SK-N-SH (cell line): ENCODE results near the gene IL20. TPM values are rescaled to one million over a fixed set of nuclear protein-coding genes. Genes with fewer than 3 reads are reported as not detected.

Source experiments
- CTCF ChIA-PET: fragments of 300-600, 350-600 bp; formaldehyde crosslinking; extraction: SDS; loops from one replicate; lab custom pipeline; 2021; lab: Yijun Ruan, JAX
- POLR2A ChIA-PET: fragments of 350-600 bp; sonication (Branson Sonifier 250); formaldehyde crosslinking; extraction: SDS; loops from one replicate; lab custom pipeline; 2020; ENCODE audit warnings: antibody characterized with exemption, inconsistent platforms; lab: Yijun Ruan, JAX
- DNase-seq: peaks from one replicate; pipeline ENCODE4 v3.0.0; 2012
- H2AFZ ChIP-seq: fragments of 200-600 bp; sonication (generic); 2 replicates; pipeline ENCODE4 v1.8.1; 2016; ENCODE audit warnings: antibody characterized with exemption, mild to moderate bottlenecking, low read depth
- H3F3A ChIP-seq: fragments of 200-600 bp; sonication (generic); replicated peaks from 2 replicates; pipeline ENCODE3; 2016; ENCODE audit warnings: antibody characterized with exemption, mild to moderate bottlenecking; ENCODE audit not compliant: insufficient read depth
- H3K27ac ChIP-seq, 2 experiments: fragments of 200-500 bp in 1 of 2; fragments of 200-600 bp in 1 of 2; sonication (Bioruptor generic) in 1 of 2; sonication (generic), shearing (Covaris generic) in 1 of 2; 2 replicates each; pipeline versions ENCODE4 v1.5.1 to v1.6.1; 2014 to 2016; ENCODE audit warnings: low read depth in 2 of 2, inconsistent platforms in 1 of 2, low read length in 1 of 2, mild to moderate bottlenecking in 1 of 2, mixed read lengths in 1 of 2
- H3K27me3 ChIP-seq: fragments of 200-600 bp; sonication (generic), shearing (Covaris generic); 2 replicates; pipeline ENCODE4 v1.6.1; 2016; ENCODE audit warnings: mixed run types; ENCODE audit not compliant: insufficient read depth
- H3K36me3 ChIP-seq, 2 experiments: fragments of 200-500 bp in 1 of 2; fragments of 200-600 bp in 1 of 2; sonication (Bioruptor generic) in 1 of 2; sonication (generic) in 1 of 2; replicated peaks in 1 of 2; 2 replicates each; pipeline versions ENCODE3 to v1.5.1; 2014 to 2016; ENCODE audit warnings: low read length in 1 of 2, mild to moderate bottlenecking in 1 of 2; ENCODE audit not compliant: insufficient read depth in 2 of 2, control insufficient read depth in 1 of 2
- H3K4me1 ChIP-seq, 2 experiments: fragments of 200-500 bp in 1 of 2; fragments of 200-600 bp in 1 of 2; sonication (Bioruptor generic) in 1 of 2; sonication (generic), shearing (Covaris generic) in 1 of 2; 2 replicates each; pipeline versions ENCODE4 v1.5.1 to v1.6.1; 2014 to 2016; ENCODE audit warnings: low read depth in 1 of 2, low read length in 1 of 2, mixed run types in 1 of 2; ENCODE audit not compliant: insufficient read depth in 2 of 2, control insufficient read depth in 1 of 2
- H3K4me2 ChIP-seq: fragments of 200-600 bp; sonication (generic), shearing (Covaris generic); 2 replicates; pipeline ENCODE4 v1.6.1; 2017; ENCODE audit warnings: mixed run types
- H3K4me3 ChIP-seq, 2 experiments: fragments of 200-500 bp in 1 of 2; fragments of 200-600 bp in 1 of 2; sonication (Bioruptor generic) in 1 of 2; sonication (generic), shearing (Covaris generic) in 1 of 2; 2 replicates each; pipeline versions ENCODE4 v1.5.1 to v1.8.1; 2014 to 2016; ENCODE audit warnings: low read depth in 2 of 2, inconsistent platforms in 1 of 2, low read length in 1 of 2, mild to moderate bottlenecking in 1 of 2, mixed read lengths in 1 of 2, moderate library complexity in 1 of 2
- H3K79me2 ChIP-seq: fragments of 200-600 bp; sonication (generic); 2 replicates; pipeline ENCODE4 v1.8.1; 2017; ENCODE audit warnings: mild to moderate bottlenecking; ENCODE audit not compliant: insufficient read depth
- H3K9ac ChIP-seq: fragments of 200-600 bp; sonication (generic); 2 replicates; pipeline ENCODE4 v1.6.1; 2017; ENCODE audit warnings: mixed run types
- H3K9me2 ChIP-seq: fragments of 200-600 bp; sonication (generic); 2 replicates; pipeline ENCODE4 v1.6.1; 2017; ENCODE audit warnings: mixed run types
- H3K9me3 ChIP-seq: fragments of 200-600 bp; sonication (generic); 2 replicates; pipeline ENCODE4 v1.6.1; 2017; ENCODE audit warnings: mixed run types, mild to moderate bottlenecking, moderate library complexity
- H4K20me1 ChIP-seq: fragments of 200-600 bp; sonication (generic); 2 replicates; pipeline ENCODE4 v1.6.1; 2017; ENCODE audit warnings: mild to moderate bottlenecking, mixed run types; ENCODE audit not compliant: insufficient read depth
- EZH2phosphoT487 ChIP-seq: fragments of 200-600 bp; sonication (generic); IDR thresholded peaks from 2 replicates; pipeline ENCODE4 v1.6.1; 2017; ENCODE audit warnings: low read depth, mixed run types, mild to moderate bottlenecking, antibody characterized with exemption, moderate library complexity, borderline replicate concordance
- FOXM1 ChIP-seq: IDR thresholded peaks from 2 replicates; pipeline ENCODE4 v1.4.0; 2012; ENCODE audit warnings: low read depth, mild to moderate bottlenecking
- GATA2 ChIP-seq: sonication (generic); formaldehyde crosslinking; IDR thresholded peaks from 2 replicates; pipeline ENCODE4 v1.5.0; 2020; ENCODE audit warnings: mild to moderate bottlenecking, missing genetic modification reagents
- JUND ChIP-seq: IDR thresholded peaks from 2 replicates; pipeline ENCODE4 v1.4.0; 2012
- MEF2A ChIP-seq: IDR thresholded peaks from 2 replicates; pipeline ENCODE4 v1.4.0; 2012; ENCODE audit warnings: low read depth, borderline replicate concordance
- RAD21 ChIP-seq: IDR thresholded peaks from 2 replicates; pipeline ENCODE4 v1.6.1; 2012; ENCODE audit warnings: mild to moderate bottlenecking, low read length
- RCOR1 ChIP-seq: fragments of 150-350 bp; IDR thresholded peaks from 2 replicates; pipeline ENCODE4 v1.6.1; 2017; ENCODE audit warnings: antibody characterized with exemption, low read length
- REST ChIP-seq: IDR thresholded peaks from 2 replicates; pipeline ENCODE4 v1.6.1; 2012; ENCODE audit warnings: mild to moderate bottlenecking, low read depth, low read length, moderate library complexity
- RXRA ChIP-seq: IDR thresholded peaks from 2 replicates; pipeline ENCODE4 v1.4.0; 2012; ENCODE audit warnings: low read depth, mild to moderate bottlenecking, borderline replicate concordance
- SIN3A ChIP-seq: IDR thresholded peaks from 2 replicates; pipeline ENCODE4 v1.6.1; 2012; ENCODE audit warnings: low read depth, mild to moderate bottlenecking, low read length, moderate library complexity, borderline replicate concordance
- SMC3 ChIP-seq: IDR thresholded peaks from 2 replicates; pipeline ENCODE4 v1.6.1; 2012; ENCODE audit warnings: low read depth, low read length, improper control_type of control experiment
- WGBS: methylation state at CpG from one replicate; pipeline ENCODE4 v1.1.6; 2017; ENCODE audit warnings: low lambda C conversion rate; 5-methylcytosine and 5-hydroxymethylcytosine counted together
- polyA plus RNA-seq, 3 experiments: library from polyadenylated mRNA; depleted of rRNA; stranded (reverse); fragments of >200 nt; gene quantifications; 2 replicates each; pipeline ENCODE4 v1.2.3, GENCODE V29; 2012
- TF ChIP-seq, protein P1 (sequence below): fragments of 150-350 bp; IDR thresholded peaks from 2 replicates; pipeline ENCODE4 v1.6.1; 2017; ENCODE audit warnings: antibody characterized with exemption, low read length, low read depth, borderline replicate concordance
- TF ChIP-seq, protein P2 (sequence below): IDR thresholded peaks from 2 replicates; pipeline ENCODE4 v1.4.0; 2012; ENCODE audit warnings: low read depth
- TF ChIP-seq, protein P3 (sequence below): fragments of 150-350 bp; IDR thresholded peaks from 2 replicates; pipeline ENCODE4 v1.6.1; 2016; ENCODE audit warnings: mild to moderate bottlenecking, low read depth, low read length
- TF ChIP-seq, protein P4 (sequence below): IDR thresholded peaks from 2 replicates; pipeline ENCODE4 v1.4.0; 2012; ENCODE audit warnings: low read depth, borderline replicate concordance
- TF ChIP-seq, protein P5 (sequence below): IDR thresholded peaks from 2 replicates; pipeline ENCODE4 v1.4.0; 2012; ENCODE audit warnings: low read depth, borderline replicate concordance

Gene IL20
- polyA plus RNA-seq, 1 of the 3 experiments (the other 2 are of a cell fraction) = not detected

GRCh38 chr1:206892351-206892984 lies 27.0 kb downstream of the IL20 start:
- no peak for DNase-seq
- no peak overlapping the region for H3K27ac ChIP-seq
- POLR2A ChIA-PET = no interaction called here

More at GRCh38 chr1:206892351-206892984, 27.0 kb downstream of the IL20 start:
- no peak overlapping the region for H2AFZ ChIP-seq
- H3K9me3 ChIP-seq = no peaks in the 10 kb centered on the region
- CTCF ChIA-PET = interaction anchor here (0.9 to 5.9 kb wide), 7 partner anchors 20 to 166 kb away, joined by 3 to 32 read pairs (median 5); partner anchors contain the start of gene IL20
- no peak overlapping the region for H3K4me3 ChIP-seq
- no peaks in the 10 kb centered on the region for H3K9me2 ChIP-seq
- WGBS = 78% methylated on average over 3 of the region's 3 CpGs
- no peak overlapping the region for H3K4me2 ChIP-seq
- H3K9ac ChIP-seq = no peak overlapping the region
- H3K36me3 ChIP-seq = no peaks in the 10 kb centered on the region
- no peaks in the 10 kb centered on the region for H3K79me2 ChIP-seq
- no peaks in the 10 kb centered on the region for H3F3A ChIP-seq
- no peaks in the 10 kb centered on the region for H4K20me1 ChIP-seq
- TF ChIP-seq, protein P1, sequence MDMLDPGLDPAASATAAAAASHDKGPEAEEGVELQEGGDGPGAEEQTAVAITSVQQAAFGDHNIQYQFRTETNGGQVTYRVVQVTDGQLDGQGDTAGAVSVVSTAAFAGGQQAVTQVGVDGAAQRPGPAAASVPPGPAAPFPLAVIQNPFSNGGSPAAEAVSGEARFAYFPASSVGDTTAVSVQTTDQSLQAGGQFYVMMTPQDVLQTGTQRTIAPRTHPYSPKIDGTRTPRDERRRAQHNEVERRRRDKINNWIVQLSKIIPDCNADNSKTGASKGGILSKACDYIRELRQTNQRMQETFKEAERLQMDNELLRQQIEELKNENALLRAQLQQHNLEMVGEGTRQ = no peak
- TF ChIP-seq EZH2phosphoT487 (no peak), RCOR1 (no peak), SIN3A (no peak), MEF2A (no peak), RAD21 (no peak), GATA2 (CRISPR knock-in tag) (no peak), REST (no peak), SMC3 (no peak), JUND (no peak), RXRA (no peak), FOXM1 (no peak)
- TF ChIP-seq, protein P2, sequence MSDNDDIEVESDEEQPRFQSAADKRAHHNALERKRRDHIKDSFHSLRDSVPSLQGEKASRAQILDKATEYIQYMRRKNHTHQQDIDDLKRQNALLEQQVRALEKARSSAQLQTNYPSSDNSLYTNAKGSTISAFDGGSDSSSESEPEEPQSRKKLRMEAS = no peak
- TF ChIP-seq, protein P3, sequence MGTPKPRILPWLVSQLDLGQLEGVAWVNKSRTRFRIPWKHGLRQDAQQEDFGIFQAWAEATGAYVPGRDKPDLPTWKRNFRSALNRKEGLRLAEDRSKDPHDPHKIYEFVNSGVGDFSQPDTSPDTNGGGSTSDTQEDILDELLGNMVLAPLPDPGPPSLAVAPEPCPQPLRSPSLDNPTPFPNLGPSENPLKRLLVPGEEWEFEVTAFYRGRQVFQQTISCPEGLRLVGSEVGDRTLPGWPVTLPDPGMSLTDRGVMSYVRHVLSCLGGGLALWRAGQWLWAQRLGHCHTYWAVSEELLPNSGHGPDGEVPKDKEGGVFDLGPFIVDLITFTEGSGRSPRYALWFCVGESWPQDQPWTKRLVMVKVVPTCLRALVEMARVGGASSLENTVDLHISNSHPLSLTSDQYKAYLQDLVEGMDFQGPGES = no peak
- TF ChIP-seq, protein P4, sequence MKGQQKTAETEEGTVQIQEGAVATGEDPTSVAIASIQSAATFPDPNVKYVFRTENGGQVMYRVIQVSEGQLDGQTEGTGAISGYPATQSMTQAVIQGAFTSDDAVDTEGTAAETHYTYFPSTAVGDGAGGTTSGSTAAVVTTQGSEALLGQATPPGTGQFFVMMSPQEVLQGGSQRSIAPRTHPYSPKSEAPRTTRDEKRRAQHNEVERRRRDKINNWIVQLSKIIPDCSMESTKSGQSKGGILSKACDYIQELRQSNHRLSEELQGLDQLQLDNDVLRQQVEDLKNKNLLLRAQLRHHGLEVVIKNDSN = no peak
- TF ChIP-seq, protein P5, sequence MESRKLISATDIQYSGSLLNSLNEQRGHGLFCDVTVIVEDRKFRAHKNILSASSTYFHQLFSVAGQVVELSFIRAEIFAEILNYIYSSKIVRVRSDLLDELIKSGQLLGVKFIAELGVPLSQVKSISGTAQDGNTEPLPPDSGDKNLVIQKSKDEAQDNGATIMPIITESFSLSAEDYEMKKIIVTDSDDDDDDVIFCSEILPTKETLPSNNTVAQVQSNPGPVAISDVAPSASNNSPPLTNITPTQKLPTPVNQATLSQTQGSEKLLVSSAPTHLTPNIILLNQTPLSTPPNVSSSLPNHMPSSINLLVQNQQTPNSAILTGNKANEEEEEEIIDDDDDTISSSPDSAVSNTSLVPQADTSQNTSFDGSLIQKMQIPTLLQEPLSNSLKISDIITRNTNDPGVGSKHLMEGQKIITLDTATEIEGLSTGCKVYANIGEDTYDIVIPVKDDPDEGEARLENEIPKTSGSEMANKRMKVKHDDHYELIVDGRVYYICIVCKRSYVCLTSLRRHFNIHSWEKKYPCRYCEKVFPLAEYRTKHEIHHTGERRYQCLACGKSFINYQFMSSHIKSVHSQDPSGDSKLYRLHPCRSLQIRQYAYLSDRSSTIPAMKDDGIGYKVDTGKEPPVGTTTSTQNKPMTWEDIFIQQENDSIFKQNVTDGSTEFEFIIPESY = no peak
- H3K4me1 ChIP-seq = no peaks in the 10 kb centered on the region
- H3K27me3 ChIP-seq = no peaks in the 10 kb centered on the region; the same call in 1 of the 2 replicates
